Progenitor cell of endocrine pancreas (in vitro differentiated cells): ENCODE measurements around the gene GSG1. TPM values are rescaled to one million over a fixed set of nuclear protein-coding genes. Genes with fewer than 3 reads are reported as not detected.

Source experiments
- DNase-seq: peaks from one replicate; pipeline ENCODE4 v3.0.0; 2021; ENCODE audit warnings: low spot score; ENCODE audit not compliant: unreplicated experiment
- H3K27ac Mint-ChIP-seq: 2 replicates; pipeline ENCODE4 v1.8.0; 2021; ENCODE audit warnings: mild to moderate bottlenecking, moderate library complexity, mixed read lengths
- H3K27me3 Mint-ChIP-seq: 2 replicates; pipeline ENCODE4 v1.8.0; 2021; ENCODE audit warnings: mixed read lengths
- H3K36me3 Mint-ChIP-seq: 2 replicates; pipeline ENCODE4 v1.8.0; 2022; ENCODE audit warnings: mixed read lengths; ENCODE audit not compliant: insufficient read depth
- H3K4me1 Mint-ChIP-seq: 2 replicates; pipeline ENCODE4 v1.8.0; 2021; ENCODE audit warnings: low read depth, mixed read lengths
- H3K4me3 Mint-ChIP-seq: 2 replicates; pipeline ENCODE4 v1.8.0; 2021; ENCODE audit warnings: low read depth, mild to moderate bottlenecking, moderate library complexity, mixed read lengths
- H3K9me3 Mint-ChIP-seq: 2 replicates; pipeline ENCODE4 v1.8.0; 2021; ENCODE audit warnings: low read depth, mixed read lengths
- total RNA-seq: library from RNA; stranded (reverse); gene quantifications from 2 replicates; pipeline ENCODE4 v1.2.1, GENCODE V29; 2021
- TF ChIP-seq, protein P1 (sequence below): fragments of 200-600 bp; sonication (generic); IDR thresholded peaks from one replicate; pipeline ENCODE4 v1.5.0; 2021; ENCODE audit warnings: antibody characterized with exemption, mild to moderate bottlenecking; ENCODE audit not compliant: unreplicated experiment

The GSG1 gene
- total RNA-seq, 1 donor from 2014 or later: 0.46 TPM

DNA sequence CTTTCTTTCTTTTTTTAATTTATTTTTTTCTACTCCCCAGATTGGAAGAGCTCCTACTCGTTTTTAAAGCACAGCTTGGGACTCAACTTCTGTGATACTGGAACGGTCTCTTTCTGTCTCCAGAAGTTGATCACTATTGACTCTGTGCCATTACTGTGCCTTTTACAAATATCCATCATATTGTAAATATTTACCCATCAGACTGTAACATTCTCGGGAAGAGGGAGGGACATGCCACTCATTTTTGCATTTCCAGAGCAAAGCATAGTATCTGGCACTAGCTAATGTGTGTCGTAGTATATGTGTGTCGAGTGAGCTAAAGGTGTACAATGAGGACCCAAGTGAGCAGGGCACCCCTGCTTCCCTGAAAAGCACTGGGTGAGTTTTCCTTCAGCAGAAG lies 24.0 kb upstream of the GSG1 start:
- Mint-ChIP-seq H3K27ac (no peak overlapping the region), H3K9me3 (no peaks in the 10 kb centered on the region), H3K4me3 (no peak overlapping the region)

DNA sequence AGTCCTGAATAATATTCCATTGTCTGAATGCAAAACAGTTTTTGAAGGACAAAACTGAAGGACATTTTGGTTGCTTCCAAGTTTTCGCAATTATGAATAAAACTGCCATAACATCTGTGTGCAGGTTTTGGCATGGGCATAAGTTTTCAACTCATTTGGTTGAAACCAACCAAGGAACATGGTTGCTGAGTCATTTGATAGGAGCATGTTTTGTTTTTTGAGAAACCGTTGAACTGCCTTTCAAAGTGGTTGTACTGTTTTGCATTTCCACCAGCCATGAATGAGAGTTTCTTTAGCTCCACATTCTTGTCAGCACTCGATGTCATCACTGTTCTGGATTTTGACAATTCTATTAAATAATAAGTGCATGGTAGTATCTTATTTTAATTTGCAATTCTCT lies 23.0 kb upstream of the GSG1 start:
- no peak for DNase-seq
- Mint-ChIP-seq H3K4me3 (no peak overlapping the region), H3K4me1 (peaks cover 20% of the 10 kb centered on the region), H3K9me3 (peaks cover 5% of the 10 kb centered on the region), H3K27ac (no peak overlapping the region), H3K27me3 (peaks cover 37% of the 10 kb centered on the region), H3K36me3 (no peaks in the 10 kb centered on the region)
- TF ChIP-seq, protein P1, sequence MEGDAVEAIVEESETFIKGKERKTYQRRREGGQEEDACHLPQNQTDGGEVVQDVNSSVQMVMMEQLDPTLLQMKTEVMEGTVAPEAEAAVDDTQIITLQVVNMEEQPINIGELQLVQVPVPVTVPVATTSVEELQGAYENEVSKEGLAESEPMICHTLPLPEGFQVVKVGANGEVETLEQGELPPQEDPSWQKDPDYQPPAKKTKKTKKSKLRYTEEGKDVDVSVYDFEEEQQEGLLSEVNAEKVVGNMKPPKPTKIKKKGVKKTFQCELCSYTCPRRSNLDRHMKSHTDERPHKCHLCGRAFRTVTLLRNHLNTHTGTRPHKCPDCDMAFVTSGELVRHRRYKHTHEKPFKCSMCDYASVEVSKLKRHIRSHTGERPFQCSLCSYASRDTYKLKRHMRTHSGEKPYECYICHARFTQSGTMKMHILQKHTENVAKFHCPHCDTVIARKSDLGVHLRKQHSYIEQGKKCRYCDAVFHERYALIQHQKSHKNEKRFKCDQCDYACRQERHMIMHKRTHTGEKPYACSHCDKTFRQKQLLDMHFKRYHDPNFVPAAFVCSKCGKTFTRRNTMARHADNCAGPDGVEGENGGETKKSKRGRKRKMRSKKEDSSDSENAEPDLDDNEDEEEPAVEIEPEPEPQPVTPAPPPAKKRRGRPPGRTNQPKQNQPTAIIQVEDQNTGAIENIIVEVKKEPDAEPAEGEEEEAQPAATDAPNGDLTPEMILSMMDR: no peak

More for the DNA sequence above, 24.0 kb upstream of the GSG1 start:
- no peak for DNase-seq
- peaks cover 20% of the 10 kb centered on the region for H3K4me1 Mint-ChIP-seq
- H3K27me3 Mint-ChIP-seq: peaks cover 39% of the 10 kb centered on the region
- no peaks in the 10 kb centered on the region for H3K36me3 Mint-ChIP-seq
- TF ChIP-seq, protein P1: no peak

DNA sequence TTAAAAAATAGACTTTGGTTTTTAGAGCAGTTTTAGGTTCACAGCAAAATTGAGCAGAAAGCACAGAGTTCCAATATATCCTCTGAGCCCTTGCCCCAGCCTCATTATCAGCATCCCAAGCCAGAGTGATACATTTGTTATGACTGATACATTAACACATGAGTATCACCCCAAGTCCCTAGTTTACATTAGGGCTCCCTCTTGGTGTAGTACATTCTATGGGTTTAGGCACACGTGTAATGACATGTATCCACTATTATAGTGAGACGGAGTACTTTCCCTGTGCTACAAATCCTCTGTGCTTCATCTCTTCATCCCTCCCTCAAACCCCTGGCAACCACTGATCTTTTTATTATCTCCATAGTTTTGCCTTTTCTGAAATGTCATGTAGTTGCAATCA lies 22.5 kb upstream of the GSG1 start:
- peaks cover 5% of the 10 kb centered on the region for H3K9me3 Mint-ChIP-seq
- TF ChIP-seq, protein P1: no peak
- H3K4me1 Mint-ChIP-seq: peaks cover 18% of the 10 kb centered on the region
- H3K27ac Mint-ChIP-seq: no peak overlapping the region
- H3K27me3 Mint-ChIP-seq: peaks cover 34% of the 10 kb centered on the region
- no peak for DNase-seq
- no peak overlapping the region for H3K4me3 Mint-ChIP-seq
- no peaks in the 10 kb centered on the region for H3K36me3 Mint-ChIP-seq

DNA sequence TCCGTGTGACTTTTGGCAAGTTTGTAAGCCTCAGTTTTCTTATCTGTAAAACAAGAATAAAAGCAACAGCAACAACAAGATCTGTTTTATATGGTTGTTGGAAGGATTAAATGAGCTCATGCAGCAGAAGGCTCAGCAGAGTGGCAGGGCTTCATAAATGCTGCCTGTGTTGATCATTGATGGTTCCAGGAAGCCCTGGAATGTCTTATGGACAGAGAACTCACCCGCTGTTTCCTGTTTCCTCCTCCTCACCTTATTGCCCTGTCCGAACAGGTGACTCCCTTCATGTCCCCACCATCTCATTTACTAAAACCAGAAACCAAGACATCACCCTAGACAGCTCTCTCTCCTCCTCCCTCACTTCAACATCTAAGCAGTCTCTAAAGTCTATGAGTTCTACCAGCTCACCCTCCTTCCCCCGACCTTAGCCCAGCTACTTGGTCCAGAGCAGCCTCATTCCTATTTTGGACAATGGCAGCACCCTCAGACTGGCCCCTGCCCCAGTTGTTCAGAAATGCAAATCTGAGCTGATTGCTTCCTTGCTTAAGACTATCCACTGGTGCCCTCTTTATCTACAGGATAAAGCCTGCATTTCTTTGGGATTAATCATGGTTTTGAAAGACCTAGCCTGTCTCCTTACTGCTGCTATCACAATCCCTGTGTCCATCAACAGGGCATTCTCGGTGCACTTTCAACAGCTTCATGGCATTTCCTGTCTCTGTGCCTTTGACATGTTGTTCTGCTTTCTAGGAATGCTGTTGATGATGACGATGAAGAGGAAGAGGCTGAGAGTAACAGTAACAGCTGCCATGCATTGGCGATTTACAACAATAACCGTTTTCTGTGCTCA lies 21.4 kb upstream of the GSG1 start:
- H3K4me3 Mint-ChIP-seq: no peak overlapping the region
- H3K9me3 Mint-ChIP-seq: peaks cover 5% of the 10 kb centered on the region
- peaks cover 31% of the 10 kb centered on the region for H3K27me3 Mint-ChIP-seq
- peaks cover 11% of the 10 kb centered on the region for H3K4me1 Mint-ChIP-seq
- TF ChIP-seq, protein P1: no peak
- DNase-seq: no peak
- H3K27ac Mint-ChIP-seq: no peak overlapping the region
- H3K36me3 Mint-ChIP-seq: no peaks in the 10 kb centered on the region

DNA sequence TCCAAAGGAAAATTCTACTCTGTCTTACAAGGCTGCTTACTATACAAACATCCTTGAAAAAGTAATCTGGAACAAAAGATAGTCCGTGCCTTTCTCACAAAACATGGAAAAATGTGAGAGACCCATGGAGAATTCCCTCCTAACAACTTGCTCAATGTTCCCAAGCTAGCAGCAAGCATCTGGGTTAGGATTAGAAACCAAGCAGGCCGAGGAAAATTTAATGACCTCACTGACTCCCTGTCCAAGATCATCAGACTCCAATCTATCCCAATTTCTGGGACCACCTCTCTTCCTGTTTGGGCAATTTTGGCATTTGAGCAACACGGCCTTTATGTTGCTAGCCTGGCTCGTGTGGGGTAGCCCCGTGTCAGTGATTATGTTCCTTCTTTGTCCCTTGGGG lies 18.1 kb upstream of the GSG1 start:
- H3K4me3 Mint-ChIP-seq: no peak overlapping the region
- peaks cover 47% of the 10 kb centered on the region for H3K27me3 Mint-ChIP-seq
- H3K36me3 Mint-ChIP-seq: no peaks in the 10 kb centered on the region
- TF ChIP-seq, protein P1: no peak
- H3K27ac Mint-ChIP-seq: no peak overlapping the region
- no peak for DNase-seq
- H3K9me3 Mint-ChIP-seq: peaks cover 5% of the 10 kb centered on the region
- H3K4me1 Mint-ChIP-seq: peaks cover 7% of the 10 kb centered on the region
